Hepatocyte (in vitro differentiated cells): ENCODE results near the gene C18orf63.

Source experiments
- CTCF ChIP-seq: fragments of 200-600 bp; sonication (generic); IDR thresholded peaks from 2 replicates; pipeline ENCODE4 v1.5.1; 2016; ENCODE audit warnings: antibody characterized with exemption, mild to moderate bottlenecking; ENCODE audit not compliant: poor library complexity
- EZH2 ChIP-seq: fragments of 200-600 bp; sonication (generic); IDR thresholded peaks from 2 replicates; pipeline ENCODE4 v1.6.1; 2016; ENCODE audit warnings: antibody characterized with exemption, mild to moderate bottlenecking, borderline replicate concordance
- EZH2phosphoT487 ChIP-seq: fragments of 200-600 bp; sonication (generic); IDR thresholded peaks from one replicate; pipeline ENCODE4 v1.6.1; 2018; ENCODE audit warnings: antibody characterized with exemption, mild to moderate bottlenecking, low read depth, moderate library complexity; ENCODE audit not compliant: unreplicated experiment, severe bottlenecking

DNA sequence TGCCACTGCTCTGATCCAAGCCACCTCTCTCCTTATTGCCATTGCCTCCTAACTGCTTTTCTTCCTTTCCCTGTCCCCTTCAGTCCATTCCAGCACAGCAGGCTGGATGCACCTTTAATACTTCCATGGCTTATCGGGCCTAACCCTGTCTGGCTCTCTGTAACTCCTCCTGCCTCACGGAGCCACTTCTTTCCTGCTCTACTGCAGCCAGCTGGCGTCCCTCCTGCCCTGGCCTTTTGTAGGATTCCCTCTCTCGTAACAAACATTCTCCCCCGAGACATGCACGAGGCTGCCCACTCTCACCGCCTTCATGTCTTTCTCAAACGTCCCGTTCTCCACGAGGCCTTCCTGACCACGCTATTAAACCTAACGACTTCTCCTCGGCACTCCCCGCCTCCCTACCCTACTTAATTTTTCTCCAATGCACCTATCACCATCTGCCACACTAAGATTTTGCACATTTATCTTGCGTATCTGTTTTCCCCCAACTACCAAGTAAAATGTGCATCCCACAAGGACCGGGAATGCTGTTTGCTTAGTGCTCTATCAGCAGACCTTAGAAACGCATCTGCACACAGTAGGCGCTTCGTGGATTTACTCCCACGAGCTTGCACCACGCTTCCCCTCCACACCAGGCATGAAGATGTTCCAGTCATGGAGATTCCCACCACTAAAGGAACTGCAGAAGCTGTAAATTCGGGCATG is 728 bp upstream of the C18orf63 start:
- TF ChIP-seq CTCF (no peak), EZH2 (no peak), EZH2phosphoT487 (no peak)
